Hepatocyte (in vitro differentiated cells): ENCODE results near the gene NRDC.

Experiments
- EZH2 ChIP-seq: fragments of 200-600 bp; sonication (generic); IDR thresholded peaks from 2 replicates; pipeline ENCODE4 v1.6.1; 2016; ENCODE audit warnings: antibody characterized with exemption, mild to moderate bottlenecking, borderline replicate concordance
- EZH2phosphoT487 ChIP-seq: fragments of 200-600 bp; sonication (generic); IDR thresholded peaks from one replicate; pipeline ENCODE4 v1.6.1; 2018; ENCODE audit warnings: antibody characterized with exemption, mild to moderate bottlenecking, low read depth, moderate library complexity; ENCODE audit not compliant: unreplicated experiment, severe bottlenecking
- TF ChIP-seq, protein P1 (sequence below): fragments of 200-600 bp; sonication (generic); IDR thresholded peaks from 2 replicates; pipeline ENCODE4 v1.5.1; 2016; ENCODE audit warnings: antibody characterized with exemption, mild to moderate bottlenecking; ENCODE audit not compliant: poor library complexity

DNA sequence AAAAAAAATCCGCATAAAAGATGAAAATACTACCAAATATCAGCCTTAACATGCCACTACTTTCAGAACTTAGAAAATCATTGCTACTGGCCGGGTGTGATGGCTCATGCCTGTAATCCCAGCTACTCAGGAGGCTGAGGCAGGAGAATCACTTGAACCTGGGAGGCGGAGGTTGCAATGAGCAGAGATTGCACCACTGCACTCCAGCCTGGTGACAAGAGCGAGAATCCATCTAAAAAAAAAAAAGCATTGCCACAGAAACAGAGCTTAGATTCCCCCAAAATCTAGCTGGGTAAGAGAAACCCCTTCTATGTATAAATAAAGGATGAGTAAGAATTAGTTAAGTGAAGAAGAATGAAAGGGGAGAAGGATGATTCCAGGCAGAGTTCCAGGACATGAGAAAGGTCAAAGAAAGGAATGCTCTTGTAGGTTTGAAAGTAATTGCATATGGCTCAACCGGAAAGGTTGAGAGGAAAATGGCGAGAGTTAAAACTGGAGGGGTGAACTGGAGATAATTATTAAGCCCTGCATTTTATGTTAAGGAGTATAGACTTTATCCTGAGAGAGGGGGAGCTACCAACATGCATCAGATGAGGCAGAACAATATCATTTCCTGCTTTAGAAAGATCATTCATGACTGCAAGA, 19.7 kb upstream of the NRDC start:
- TF ChIP-seq, protein P1, sequence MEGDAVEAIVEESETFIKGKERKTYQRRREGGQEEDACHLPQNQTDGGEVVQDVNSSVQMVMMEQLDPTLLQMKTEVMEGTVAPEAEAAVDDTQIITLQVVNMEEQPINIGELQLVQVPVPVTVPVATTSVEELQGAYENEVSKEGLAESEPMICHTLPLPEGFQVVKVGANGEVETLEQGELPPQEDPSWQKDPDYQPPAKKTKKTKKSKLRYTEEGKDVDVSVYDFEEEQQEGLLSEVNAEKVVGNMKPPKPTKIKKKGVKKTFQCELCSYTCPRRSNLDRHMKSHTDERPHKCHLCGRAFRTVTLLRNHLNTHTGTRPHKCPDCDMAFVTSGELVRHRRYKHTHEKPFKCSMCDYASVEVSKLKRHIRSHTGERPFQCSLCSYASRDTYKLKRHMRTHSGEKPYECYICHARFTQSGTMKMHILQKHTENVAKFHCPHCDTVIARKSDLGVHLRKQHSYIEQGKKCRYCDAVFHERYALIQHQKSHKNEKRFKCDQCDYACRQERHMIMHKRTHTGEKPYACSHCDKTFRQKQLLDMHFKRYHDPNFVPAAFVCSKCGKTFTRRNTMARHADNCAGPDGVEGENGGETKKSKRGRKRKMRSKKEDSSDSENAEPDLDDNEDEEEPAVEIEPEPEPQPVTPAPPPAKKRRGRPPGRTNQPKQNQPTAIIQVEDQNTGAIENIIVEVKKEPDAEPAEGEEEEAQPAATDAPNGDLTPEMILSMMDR: no peak
- TF ChIP-seq EZH2 (no peak), EZH2phosphoT487 (no peak)
